ENCODE measurements around the gene FAM222B.

GRCh38 chr17:28763804-28764266, 78.8 kb downstream of the FAM222B start:
- TF ChIP-seq CTCF (optimal IDR thresholded peaks at IDR 0.05 in 1 of 3, IDR thresholded peaks at IDR 0.05 in 1 of 3, conservative IDR thresholded peaks at IDR 0.05 in 1 of 3; ENCODE audit: extremely low read depth in 1 of 3, insufficient read depth in 2 of 3, low read length in 3 of 3) (peak; percentile 58 to 84 (median 65)), EZH2 (IDR thresholded peaks at IDR 0.05; ENCODE audit: low read length) (no peak)
